Cerebellar nuclear complex (tissue), 1 donor: Measurements from ENCODE around the gene PURA.

Source experiments
- DNase-seq, 2 experiments: peaks; one replicate each; lab custom pipeline; 2025; lab: John Stamatoyannopoulos, UW

The PURA gene

DNA sequence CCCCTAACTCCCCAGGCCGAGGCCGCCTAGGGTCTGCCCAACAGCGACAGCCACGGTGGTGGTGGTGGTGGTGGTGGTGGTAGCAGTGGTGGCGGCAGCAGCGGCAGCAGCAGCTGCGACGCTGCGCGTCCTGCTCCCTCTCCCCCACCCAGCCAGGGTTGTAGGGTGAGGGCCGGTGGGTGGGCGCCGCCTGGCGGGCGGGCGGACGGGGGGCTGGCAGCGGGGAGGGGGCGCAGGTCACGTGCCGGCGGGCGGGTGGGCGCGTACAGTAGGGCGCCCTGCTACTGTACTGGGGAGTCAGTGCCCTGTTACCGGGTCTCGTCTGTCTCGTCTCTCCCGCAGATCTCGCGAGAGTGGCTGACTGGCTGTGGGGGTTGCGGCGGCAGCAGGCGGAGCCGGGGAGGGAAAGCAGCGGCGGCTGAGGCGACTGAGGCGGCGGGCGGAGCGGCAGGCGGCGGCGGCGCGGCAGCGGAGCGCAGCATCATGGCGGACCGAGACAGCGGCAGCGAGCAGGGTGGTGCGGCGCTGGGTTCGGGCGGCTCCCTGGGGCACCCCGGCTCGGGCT lies at the start of gene PURA:
Gene PURA, plus strand, starts transcription at position 411 of the 565 bp plus-strand sequence. Its CDS starts 73 bp downstream, at position 484.
- DNase-seq = peak in 1 of 2 experiments; percentile 64

DNA sequence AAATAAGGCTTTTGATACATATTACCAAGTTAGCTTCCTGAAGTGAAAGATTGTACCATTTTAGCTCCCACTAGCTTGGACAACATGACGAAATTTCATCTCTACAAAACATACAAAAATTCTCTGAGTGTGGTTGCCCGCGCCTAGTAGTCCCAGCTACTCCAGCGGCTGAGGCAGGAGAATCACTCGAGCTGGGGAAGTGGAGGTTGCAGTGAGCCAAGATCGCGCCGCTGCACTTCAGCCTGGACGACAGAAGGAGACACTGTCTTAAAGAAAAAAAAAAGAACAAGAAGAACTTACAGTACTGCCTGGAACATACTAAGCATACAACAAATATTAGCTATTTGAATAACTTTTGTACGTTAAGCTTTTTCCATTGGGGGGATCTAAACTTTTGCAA lies 41.1 kb upstream of the PURA start:
- DNase-seq = no peak

DNA sequence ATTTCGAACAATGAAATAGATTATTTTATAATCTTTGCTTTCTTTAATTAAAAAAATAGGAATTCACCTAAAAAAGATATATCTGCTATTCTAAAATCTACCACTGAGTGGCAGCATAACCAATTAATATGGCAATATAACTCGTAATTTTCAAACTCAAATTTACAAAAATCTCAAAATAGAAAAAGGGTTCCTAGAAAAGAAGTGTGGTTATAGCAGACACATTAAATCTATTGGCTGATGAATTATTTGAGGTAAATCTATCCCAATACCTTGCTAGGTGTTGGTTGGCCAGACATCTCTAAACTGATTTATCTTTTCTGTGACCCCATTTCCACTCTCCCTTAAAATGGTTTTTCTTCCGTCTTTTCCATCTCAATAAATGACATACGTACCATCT lies 40.6 kb upstream of the PURA start:
- DNase-seq = no peak

DNA sequence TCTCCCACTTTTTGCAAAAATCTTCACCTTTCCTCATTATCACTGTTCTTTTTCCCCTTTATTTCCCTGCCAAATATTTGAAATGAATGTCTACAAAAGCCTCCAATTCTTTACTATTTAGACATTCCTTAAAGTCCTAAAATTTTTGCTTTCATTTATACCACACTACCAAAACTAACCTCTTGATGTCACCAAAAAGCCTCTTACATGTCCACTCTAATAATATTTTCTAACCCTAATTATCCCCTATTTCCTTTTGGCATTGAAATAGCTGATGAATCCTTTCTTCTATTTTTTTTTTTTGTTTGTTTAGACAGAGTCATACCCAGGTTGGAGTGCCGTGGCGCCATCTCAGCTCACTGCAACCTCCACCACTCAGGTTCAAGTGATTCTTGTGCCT lies 38.5 kb upstream of the PURA start:
- DNase-seq = no peak

GRCh38 chr5:140076142-140076541 lies 37.8 kb upstream of the PURA start:
- DNase-seq = no peak

DNA sequence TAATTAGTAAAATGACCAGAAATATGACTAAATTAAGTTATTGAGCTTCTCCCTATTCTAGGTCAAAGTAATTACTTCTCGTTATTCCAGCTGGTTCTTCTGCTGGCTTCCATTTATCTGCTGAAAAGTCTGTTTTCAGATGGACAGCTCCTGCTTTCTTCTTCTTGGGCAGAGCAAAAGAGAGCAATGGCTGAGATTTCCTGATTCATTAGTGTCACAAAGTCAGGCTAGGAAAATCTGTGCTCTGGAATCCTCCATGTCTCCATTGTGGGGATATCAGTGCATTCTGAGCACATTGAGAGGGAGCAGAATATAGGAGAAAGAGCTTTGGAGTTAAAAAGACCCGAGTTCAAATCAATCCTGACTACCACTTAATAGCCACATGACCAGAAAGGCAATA lies 37.1 kb upstream of the PURA start:
- DNase-seq = no peak

GRCh38 chr5:140083120-140083519 lies 30.8 kb upstream of the PURA start:
- DNase-seq = no peak

DNA sequence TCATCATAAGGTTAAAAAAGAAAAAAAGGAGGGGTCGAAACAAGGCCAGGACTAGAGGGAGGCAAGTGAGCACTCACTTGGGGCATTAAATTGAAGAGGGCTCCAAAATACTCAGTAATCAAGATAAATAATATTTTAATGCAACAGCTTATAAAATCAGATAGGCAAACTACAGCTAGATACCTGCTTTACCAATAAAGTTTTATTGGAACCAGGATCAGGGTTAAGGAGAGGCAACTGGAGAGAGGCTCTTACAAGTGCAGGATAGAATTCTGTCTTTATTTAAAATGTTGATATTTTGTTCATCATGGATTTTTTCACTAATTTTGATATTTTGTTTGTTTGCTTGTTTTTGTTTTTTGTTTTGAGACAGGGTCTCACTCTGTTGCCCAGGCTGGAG lies 30.3 kb upstream of the PURA start:
- no peak for DNase-seq

- no peak for DNase-seq
Observed at GRCh38 chr5:140084541-140084940, 29.4 kb upstream of the PURA start.

DNA sequence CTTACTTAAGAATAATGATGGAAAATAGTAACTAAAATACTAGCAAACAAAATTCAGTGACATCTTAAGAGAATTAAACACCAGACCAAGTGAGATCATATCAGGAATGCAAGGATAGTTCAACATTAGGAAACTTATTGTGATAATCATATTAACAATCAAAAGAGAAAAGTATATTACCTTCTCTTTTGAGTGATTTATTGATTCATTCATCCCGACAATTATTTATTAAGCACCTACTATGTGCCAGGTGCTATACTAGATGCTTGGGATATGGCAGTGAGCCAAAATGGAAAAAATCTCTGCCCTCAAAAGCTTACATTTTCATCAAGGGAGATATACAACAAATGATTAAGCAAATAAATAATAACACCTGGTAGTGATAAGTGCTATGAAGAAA lies 23.7 kb upstream of the PURA start:
- DNase-seq = no peak

DNA sequence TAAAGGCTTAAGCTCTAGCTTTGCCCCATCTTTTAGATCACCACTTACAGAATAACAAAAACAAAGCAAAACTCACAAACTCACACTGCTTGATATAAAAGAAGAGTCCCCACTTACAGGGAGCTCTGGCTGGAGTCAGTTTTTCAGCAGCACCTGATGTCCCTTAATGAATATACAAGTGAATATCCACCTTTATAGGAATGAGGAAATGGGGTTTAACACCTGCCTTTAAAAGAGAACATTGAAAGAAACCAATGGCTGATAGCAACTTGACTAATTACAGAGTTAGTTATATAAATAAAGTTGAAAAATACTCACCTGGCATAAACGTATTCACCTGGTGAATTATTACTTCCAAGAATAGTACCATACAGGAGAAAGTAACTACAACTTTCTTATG lies 20.7 kb upstream of the PURA start:
- no peak for DNase-seq

DNA sequence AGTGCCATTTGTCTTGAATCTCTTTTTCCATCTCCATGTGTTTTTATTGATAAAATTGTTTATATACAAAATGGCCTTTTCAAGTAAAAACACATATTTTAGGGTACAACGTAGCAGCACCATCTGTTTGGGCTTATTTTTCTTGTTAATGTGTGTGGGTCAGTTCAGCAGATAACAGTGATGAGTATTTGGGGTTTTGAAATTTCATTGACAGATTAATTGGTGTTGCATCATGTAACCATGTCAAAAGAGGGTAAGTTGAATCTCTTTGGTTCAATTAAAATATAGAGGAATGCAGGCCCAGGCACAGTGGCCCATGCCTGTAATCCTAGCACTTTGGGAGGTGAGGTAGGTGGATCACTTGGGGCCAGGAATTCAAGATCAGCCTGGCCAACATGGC lies 20.0 kb upstream of the PURA start:
- DNase-seq = no peak

- no peak for DNase-seq
Observed at GRCh38 chr5:140094889-140095288, 19.0 kb upstream of the PURA start.

GRCh38 chr5:140101179-140101578 lies 12.7 kb upstream of the PURA start:
- no peak for DNase-seq

- no peak for DNase-seq
Observed at GRCh38 chr5:140103154-140103553, 10.8 kb upstream of the PURA start.

DNA sequence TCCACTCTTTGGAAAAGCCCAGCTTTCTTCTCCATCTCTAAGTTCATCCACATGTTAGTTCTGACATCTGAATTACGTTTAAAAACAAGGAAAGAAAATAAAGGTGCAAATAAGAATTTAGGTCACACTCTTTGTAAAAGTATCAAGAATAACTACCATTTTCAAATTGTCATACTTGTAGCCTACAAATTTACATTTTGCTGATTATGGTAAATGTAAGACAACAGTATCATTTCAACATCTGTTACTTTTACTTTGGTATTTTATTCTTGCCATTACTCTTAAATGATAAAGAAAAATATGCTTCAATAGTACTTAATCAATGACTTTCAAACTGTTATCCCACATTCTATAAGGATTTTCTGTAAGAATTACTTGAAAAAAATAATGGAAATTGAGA lies 9.8 kb upstream of the PURA start:
- DNase-seq = no peak

- DNase-seq = no peak
Observed at GRCh38 chr5:140106101-140106500, 7.8 kb upstream of the PURA start.

GRCh38 chr5:140106805-140107311 lies 7.1 kb upstream of the PURA start:
- DNase-seq = no peak

- DNase-seq = peak; percentile 41 to 70
Observed at GRCh38 chr5:140107312-140108092, 6.4 kb upstream of the PURA start.

DNA sequence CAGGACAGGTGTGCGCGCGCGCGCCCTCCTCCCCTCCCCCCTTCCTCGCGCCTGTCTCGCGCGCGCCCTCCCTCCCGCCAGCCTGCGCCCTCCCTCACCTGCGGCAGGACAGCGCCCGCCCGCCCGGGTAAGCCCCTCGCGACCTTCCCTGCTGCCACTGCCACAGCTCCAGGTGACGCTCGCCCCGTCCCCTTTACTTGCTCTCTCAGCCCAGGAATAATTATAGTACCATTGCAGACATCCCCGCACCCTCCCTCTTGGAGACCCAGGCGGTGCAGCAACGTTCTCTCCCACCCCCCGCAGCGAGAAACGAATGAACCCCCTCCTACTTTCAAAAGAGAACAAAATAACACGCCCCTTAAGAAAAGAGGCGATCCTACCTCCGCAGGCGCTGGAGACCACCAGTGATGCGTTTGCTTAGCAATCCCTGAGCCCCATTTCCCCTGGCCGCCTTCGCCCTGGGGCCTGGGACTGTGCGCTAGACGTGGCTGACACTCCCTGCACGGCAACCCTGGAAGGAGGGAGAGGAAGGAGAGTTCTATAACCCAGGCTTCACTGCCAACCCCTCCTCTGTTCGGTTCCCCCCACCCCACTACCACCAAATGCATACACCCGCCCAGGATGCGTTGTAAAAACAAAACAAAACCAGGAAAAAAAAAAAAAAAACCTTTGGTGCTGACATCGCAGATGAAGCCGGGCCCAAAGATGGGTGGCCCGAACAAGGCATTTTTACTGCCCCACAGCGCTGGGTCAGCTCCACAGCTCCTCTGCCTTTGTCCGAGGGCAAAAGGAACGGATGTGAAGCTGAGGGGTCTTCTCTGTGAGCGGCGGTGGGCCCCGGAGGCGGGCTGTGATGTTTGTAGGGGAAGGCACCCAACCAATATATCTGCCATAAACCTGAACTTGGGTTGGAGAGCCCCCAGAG lies 5.6 kb upstream of the PURA start:
- peak in 1 of 2 experiments; percentile 70 for DNase-seq

- no peak for DNase-seq
Observed at GRCh38 chr5:140109018-140109758, 4.7 kb upstream of the PURA start.
